GM19467 (cell line): ENCODE results near the gene BLTP1.

ENCODE experiments used
- ATAC-seq: cut with Tn5 transposase; IDR thresholded peaks from one replicate; pipeline ENCODE4 v1.9.1; 2021; ENCODE audit warnings: mild to moderate bottlenecking, moderate library complexity; ENCODE audit not compliant: unreplicated experiment

Gene BLTP1

DNA sequence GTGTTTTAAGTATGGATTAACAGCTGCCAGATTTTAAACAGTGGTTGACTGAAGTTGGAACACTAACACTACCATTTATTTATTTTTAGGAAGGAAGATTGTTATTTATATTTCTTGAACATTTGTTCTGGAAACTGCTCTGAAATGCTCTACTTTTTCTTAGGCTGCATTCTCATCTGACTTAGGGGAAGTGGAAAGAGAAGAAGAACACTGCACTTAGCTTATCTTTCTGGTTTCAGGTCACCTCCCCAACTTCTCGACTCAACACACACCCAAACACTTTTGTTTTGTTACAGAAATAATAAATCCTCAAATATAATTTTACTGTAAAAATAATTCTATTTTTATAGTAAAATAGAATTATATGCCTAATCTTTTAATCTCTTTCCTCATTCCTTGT is 18.6 kb downstream of the BLTP1 start:
- ATAC-seq = no peak

DNA sequence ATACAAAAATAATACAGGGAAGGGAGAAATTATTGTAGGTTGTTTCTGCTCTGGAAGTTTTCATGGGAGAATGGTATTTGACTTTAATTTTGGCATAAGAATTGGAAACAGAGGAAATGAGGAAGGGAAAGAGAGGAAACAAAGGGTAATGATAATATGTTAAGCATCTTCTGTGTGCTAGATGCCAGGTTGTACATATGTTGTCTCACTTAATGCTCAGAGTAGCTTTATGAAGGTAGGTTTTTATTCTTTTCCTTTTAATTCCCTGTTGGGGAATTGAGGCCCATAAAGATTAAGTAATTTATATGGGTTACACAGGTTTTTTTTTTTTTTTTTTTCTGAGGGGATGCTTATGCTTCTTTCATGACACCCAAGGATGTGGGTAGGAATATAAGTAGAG is 19.2 kb downstream of the BLTP1 start:
- no peak for ATAC-seq

DNA sequence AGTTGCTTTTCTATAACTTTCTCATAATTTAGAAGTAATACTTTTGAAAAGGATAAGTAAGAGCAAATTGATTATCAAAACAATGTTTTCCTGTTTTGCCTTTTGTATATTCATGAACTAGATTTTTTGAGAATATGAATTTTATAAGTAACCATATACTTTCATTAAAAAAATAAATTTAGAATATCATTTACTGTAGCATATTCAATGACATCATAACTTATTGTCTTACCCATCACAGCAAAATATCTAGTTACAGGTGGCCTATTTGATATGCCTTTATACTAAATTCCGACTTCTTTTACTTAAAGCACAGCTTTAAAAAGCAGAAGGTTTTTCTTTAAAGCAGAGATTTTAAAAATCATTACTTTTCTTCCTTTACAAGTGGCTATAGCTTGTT is 20.1 kb downstream of the BLTP1 start:
- no peak for ATAC-seq

GRCh38 chr4:122178961-122179360 is 26.8 kb downstream of the BLTP1 start:
- no peak for ATAC-seq

DNA sequence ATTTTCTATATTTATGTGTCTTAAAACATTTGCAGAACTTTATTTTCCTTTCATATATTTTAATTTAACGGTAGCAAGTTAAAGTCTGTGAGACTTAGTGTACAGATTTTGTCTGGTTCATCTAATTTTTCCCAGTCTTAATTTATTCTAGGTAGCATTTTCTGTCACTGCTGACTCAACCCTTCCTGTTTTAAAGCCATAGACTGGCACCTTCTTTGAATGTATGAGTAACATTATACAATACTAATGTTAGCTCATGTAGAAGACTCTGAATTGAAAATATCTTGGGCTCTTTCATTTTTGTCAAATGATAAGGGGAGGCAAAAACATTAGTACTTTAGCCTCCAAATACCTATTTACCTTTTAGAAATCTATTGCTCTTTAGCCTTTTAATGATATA is 43.6 kb downstream of the BLTP1 start:
- ATAC-seq = no peak
